DOHH2 (cell line): ENCODE results near the gene SIGLEC7.

Experiments used
- H3F3A ChIP-seq: fragments of 200-600 bp; sonication (generic), shearing (Covaris generic); 2 replicates; pipeline ENCODE4 v1.6.0; 2016; ENCODE audit warnings: antibody characterized with exemption, mild to moderate bottlenecking; ENCODE audit not compliant: control insufficient read depth, insufficient read depth
- H3K27ac ChIP-seq: fragments of 200-600 bp; sonication (generic); 2 replicates; pipeline ENCODE4 v1.5.1; 2014; ENCODE audit warnings: low read depth, mild to moderate bottlenecking, low read length, moderate library complexity
- H3K27me3 ChIP-seq: fragments of 200-600 bp; sonication (generic); 2 replicates; pipeline ENCODE4 v1.6.1; 2014; ENCODE audit warnings: mild to moderate bottlenecking, low read length, mixed read lengths; ENCODE audit not compliant: control insufficient read depth
- H3K36me3 ChIP-seq: fragments of 200-600 bp; sonication (generic); 2 replicates; pipeline ENCODE4 v1.6.1; 2014; ENCODE audit warnings: mild to moderate bottlenecking, low read length, moderate library complexity, mixed read lengths; ENCODE audit not compliant: control insufficient read depth
- H3K4me1 ChIP-seq: fragments of 200-600 bp; sonication (generic); 2 replicates; pipeline ENCODE4 v1.6.1; 2014; ENCODE audit warnings: mild to moderate bottlenecking, low read length, mixed read lengths; ENCODE audit not compliant: control insufficient read depth
- H3K4me2 ChIP-seq: fragments of 200-600 bp; sonication (generic); 2 replicates; pipeline ENCODE4 v1.6.0; 2014; ENCODE audit warnings: mild to moderate bottlenecking, low read length, moderate library complexity
- H3K4me3 ChIP-seq: fragments of 200-600 bp; sonication (generic); 2 replicates; pipeline ENCODE4 v1.5.1; 2014; ENCODE audit warnings: mild to moderate bottlenecking, low read length, mixed read lengths
- H3K79me2 ChIP-seq: fragments of 200-600 bp; sonication (generic); 2 replicates; pipeline ENCODE4 v1.6.1; 2014; ENCODE audit warnings: mild to moderate bottlenecking, low read length, mixed read lengths; ENCODE audit not compliant: control insufficient read depth
- H3K9me2 ChIP-seq: fragments of 200-600 bp; sonication (generic); replicated peaks from 2 replicates; pipeline ENCODE4 v1.6.1; 2014; ENCODE audit warnings: mild to moderate bottlenecking, low read length, mixed read lengths; ENCODE audit not compliant: control insufficient read depth
- H3K9me3 ChIP-seq: fragments of 200-600 bp; sonication (generic); 2 replicates; pipeline ENCODE4 v1.6.1; 2014; ENCODE audit warnings: antibody characterized with exemption, low read length, mixed read lengths; ENCODE audit not compliant: control insufficient read depth, insufficient read depth
- H4K20me1 ChIP-seq: fragments of 200-600 bp; sonication (generic); 2 replicates; pipeline ENCODE4 v1.6.0; 2014; ENCODE audit warnings: low read depth, mild to moderate bottlenecking, antibody characterized with exemption, low read length, moderate library complexity; ENCODE audit not compliant: control insufficient read depth, insufficient read depth
- EZH2phosphoT487 ChIP-seq: fragments of 200-600 bp; sonication (generic); IDR thresholded peaks from 2 replicates; pipeline ENCODE4 v1.6.1; 2017; ENCODE audit warnings: borderline replicate concordance, mild to moderate bottlenecking, antibody characterized with exemption, low read length, moderate library complexity, mixed read lengths
- TF ChIP-seq, protein P1 (sequence below): fragments of 200-600 bp; sonication (generic); IDR thresholded peaks from one replicate; pipeline ENCODE4 v1.5.1; 2014; ENCODE audit warnings: antibody characterized with exemption, mild to moderate bottlenecking, low read depth, low read length; ENCODE audit not compliant: poor library complexity, severe bottlenecking

The SIGLEC7 gene

DNA sequence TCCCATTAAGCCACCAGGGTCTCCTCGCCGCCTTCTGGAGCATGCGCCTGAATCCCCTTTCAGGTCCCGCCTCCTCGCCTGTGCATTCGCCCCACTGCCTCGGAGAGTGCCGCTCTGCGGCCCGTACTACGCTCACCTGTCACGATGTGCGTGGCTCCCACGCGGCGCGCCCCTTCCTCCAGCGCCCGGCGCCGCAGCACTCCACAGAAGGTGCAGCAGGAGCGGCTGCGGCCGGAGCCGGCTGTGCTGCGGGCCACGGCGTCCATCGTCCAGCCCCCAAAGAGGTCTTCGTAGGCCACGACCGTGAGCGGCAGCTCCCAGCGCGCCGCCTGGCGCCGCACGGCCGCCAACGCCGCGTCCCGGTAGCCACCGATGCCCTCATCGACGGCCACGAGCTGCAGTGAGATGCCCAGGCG, 38.2 kb upstream of the SIGLEC7 start:
- Histone ChIP-seq H4K20me1 (no peaks in the 10 kb centered on the region), H3K27me3 (no peaks in the 10 kb centered on the region), H3K4me3 (no peak overlapping the region), H3K4me2 (no peak overlapping the region), H3K9me3 (no peaks in the 10 kb centered on the region), H3K27ac (no peak overlapping the region), H3K79me2 (peaks cover 47% of the 10 kb centered on the region), H3K9me2 (no peaks in the 10 kb centered on the region), H3F3A (no peaks in the 10 kb centered on the region), H3K4me1 (peaks cover 14% of the 10 kb centered on the region), H3K36me3 (peaks cover 52% of the 10 kb centered on the region)
- TF ChIP-seq, protein P1, sequence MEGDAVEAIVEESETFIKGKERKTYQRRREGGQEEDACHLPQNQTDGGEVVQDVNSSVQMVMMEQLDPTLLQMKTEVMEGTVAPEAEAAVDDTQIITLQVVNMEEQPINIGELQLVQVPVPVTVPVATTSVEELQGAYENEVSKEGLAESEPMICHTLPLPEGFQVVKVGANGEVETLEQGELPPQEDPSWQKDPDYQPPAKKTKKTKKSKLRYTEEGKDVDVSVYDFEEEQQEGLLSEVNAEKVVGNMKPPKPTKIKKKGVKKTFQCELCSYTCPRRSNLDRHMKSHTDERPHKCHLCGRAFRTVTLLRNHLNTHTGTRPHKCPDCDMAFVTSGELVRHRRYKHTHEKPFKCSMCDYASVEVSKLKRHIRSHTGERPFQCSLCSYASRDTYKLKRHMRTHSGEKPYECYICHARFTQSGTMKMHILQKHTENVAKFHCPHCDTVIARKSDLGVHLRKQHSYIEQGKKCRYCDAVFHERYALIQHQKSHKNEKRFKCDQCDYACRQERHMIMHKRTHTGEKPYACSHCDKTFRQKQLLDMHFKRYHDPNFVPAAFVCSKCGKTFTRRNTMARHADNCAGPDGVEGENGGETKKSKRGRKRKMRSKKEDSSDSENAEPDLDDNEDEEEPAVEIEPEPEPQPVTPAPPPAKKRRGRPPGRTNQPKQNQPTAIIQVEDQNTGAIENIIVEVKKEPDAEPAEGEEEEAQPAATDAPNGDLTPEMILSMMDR, result no peak
- no peak for TF ChIP-seq EZH2phosphoT487

DNA sequence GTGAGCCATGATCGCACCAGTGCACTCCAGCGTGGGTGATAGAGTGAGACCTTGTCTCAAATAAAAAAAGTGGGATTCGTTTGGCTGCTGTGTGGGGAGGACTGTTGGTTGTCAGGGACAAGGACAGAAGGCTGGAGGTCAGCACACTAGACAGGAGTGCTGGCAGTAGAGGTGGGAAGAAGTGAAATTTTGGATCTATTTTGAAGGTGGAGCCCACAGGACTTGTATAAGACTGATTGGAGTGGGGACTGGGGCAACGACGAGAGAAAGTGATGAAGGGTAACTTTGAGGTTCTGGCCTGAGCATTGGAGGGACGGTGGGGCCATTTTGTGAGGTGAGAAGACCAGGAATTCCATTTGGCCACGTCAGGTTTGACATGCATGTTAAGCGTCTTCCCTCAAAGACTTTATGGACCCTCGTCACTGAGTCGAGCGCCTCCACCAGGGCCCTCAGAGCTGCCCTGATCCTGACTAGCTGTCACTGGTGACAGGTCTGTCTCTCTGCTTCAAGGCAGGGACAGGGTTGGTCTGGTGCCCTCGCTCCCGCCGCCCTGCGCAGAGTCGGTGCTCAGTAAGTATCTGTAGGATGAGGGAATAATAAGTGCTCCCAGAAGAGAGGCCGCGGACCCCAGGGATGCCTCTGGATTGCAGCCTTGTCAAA, 34.6 kb upstream of the SIGLEC7 start:
- no peaks in the 10 kb centered on the region for H3F3A ChIP-seq
- H3K36me3 ChIP-seq, result peaks cover 37% of the 10 kb centered on the region
- peaks cover 39% of the 10 kb centered on the region for H3K79me2 ChIP-seq
- H3K27me3 ChIP-seq, result peaks cover 3% of the 10 kb centered on the region
- no peaks in the 10 kb centered on the region for H3K9me2 ChIP-seq
- H3K9me3 ChIP-seq, result no peaks in the 10 kb centered on the region
- peak overlapping the region; percentile 30; the same call in 1 of the 2 replicates for H3K27ac ChIP-seq
- H3K4me3 ChIP-seq, result peak overlapping the region; percentile 95
- peak overlapping the region; percentile 65 for H3K4me2 ChIP-seq
- H3K4me1 ChIP-seq, result peaks cover 18% of the 10 kb centered on the region
- TF ChIP-seq, protein P1, result peak; percentile 41
- no peak for TF ChIP-seq EZH2phosphoT487
- no peaks in the 10 kb centered on the region for H4K20me1 ChIP-seq

DNA sequence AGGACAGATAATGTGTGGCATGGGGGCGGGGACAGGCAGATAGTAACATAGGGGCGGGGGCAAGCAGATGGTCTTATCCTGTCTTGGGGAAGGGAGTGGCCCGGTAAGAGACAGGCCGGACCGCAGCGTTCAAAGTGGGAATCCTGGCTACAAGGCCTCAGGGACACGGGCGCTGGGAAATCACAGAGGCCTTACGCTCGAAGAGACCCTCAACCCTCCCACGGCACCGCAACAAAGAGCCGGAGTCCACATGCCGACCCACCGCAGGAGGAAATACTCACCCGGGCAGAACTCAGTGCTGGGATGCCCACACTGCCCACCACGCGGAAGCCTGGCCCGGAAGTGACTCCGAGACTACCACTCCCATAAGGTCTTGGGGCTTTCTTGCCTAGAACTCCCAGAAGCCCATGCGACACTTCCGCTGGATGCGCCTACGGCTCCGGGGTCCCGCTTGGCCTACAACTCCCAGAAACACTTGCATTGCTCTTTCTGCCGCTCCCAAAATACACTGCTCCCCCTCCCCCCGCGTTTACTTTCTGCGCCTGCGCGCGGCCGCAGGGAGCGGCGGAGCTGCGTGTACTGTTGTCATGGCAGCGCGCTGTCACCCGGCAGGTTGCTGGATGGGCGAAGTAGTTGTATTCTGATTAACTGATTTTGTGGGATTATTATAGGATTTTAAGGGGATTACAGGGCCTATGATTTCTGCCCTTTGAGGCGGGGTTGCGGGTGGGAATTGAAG, 33.9 kb upstream of the SIGLEC7 start, which contains the start of gene CTU1:
Gene CTU1, minus strand, starts transcription at position 344 of the 739 bp plus-strand sequence. CDS start 3,840 bp downstream, outside the sequence.
- no peaks in the 10 kb centered on the region for H3K9me2 ChIP-seq
- TF ChIP-seq EZH2phosphoT487, result no peak
- TF ChIP-seq, protein P1, result no peak
- H3K4me1 ChIP-seq, result peaks cover 24% of the 10 kb centered on the region
- peaks cover 7% of the 10 kb centered on the region for H3K27me3 ChIP-seq
- H3K4me3 ChIP-seq, result peak within 1 kb of the TSS; percentile 95
- peaks cover 30% of the 10 kb centered on the region for H3K36me3 ChIP-seq
- no peaks in the 10 kb centered on the region for H4K20me1 ChIP-seq
- peaks cover 36% of the 10 kb centered on the region for H3K79me2 ChIP-seq
- peak within 1 kb of the TSS; percentile 30; the same call in 1 of the 2 replicates for H3K27ac ChIP-seq
- H3K4me2 ChIP-seq, result peak within 1 kb of the TSS; percentile 79
- no peaks in the 10 kb centered on the region for H3K9me3 ChIP-seq
- H3F3A ChIP-seq, result no peaks in the 10 kb centered on the region
